HG02588 (cell line): ENCODE measurements around the gene AGPAT3.

Experiments used
- ATAC-seq: cut with Tn5 transposase; IDR thresholded peaks from one replicate; pipeline ENCODE4 v1.9.1; 2021; ENCODE audit warnings: mild to moderate bottlenecking, moderate library complexity; ENCODE audit not compliant: unreplicated experiment

The AGPAT3 gene

GRCh38 chr21:43988506-43989230 is 123.6 kb downstream of the AGPAT3 start:
- no peak for ATAC-seq

DNA sequence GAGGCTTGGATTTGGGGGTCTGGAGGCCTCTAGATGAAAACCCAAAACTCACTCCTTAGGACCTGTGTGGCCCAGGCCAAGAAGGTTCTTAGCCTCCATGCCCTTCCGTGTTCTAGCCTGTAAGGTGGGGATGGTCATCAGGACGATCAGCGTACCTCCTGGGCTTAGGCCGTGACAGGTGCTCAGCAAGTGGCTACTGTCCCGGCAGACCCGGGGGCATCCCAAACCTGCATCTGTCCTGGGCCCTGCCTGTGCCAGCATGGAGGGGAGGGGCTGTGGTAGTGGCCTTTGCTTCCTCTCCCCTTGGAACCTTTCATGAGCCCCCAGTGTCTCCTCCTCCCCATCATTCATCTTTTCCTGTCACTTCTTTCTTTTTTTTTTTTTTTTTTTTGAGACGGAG is 124.4 kb downstream of the AGPAT3 start:
- no peak for ATAC-seq

- no peak for ATAC-seq
These were observed 126.5 kb downstream of the AGPAT3 start for GRCh38 chr21:43991447-43991991.

DNA sequence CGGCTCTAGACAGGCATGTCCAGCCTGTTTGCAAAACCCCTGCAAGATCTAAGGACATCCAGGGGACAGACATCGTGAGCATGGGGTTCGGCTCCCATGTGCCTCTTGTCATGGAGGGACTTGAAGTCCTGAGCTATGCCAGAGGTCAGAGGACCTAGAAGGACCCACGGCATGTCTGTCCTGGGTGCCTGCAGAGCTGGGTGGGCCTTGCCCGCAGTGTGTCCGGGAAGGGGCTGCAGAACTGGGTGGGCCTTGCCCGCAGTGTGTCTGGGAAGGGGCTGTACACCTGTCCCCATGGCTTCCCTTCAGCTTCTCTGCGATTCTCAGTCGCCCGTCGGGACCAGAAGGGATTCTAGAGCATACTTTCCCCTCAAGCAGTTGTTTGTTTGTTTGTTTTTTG is 127.1 kb downstream of the AGPAT3 start:
- ATAC-seq, result no peak

GRCh38 chr21:43993420-43993934 is 128.5 kb downstream of the AGPAT3 start:
- ATAC-seq, result no peak

DNA sequence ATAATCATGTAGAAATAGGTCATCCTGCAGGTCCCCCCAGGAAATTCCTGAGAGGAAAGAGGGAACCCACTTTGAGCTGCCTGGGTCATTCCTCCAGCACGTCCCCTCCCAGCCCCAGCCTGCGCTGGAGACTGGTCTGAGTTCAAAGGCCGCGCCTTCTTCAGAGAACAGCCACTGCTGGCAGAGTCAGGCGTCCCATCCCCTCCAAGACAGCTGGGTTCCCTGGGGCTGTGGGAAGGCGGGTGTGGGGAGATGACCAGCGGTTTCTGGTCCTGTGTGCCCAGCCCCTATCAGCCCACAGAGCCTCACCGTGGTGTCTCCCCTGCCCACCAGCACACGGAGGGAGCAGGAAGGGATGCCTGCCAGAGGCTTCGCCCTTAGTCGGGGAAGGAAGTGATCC is 129.1 kb downstream of the AGPAT3 start:
- no peak for ATAC-seq

- ATAC-seq, result no peak
These were observed 129.6 kb downstream of the AGPAT3 start for GRCh38 chr21:43994646-43995045.

- no peak for ATAC-seq
These were observed 130.6 kb downstream of the AGPAT3 start for GRCh38 chr21:43995521-43996105.

DNA sequence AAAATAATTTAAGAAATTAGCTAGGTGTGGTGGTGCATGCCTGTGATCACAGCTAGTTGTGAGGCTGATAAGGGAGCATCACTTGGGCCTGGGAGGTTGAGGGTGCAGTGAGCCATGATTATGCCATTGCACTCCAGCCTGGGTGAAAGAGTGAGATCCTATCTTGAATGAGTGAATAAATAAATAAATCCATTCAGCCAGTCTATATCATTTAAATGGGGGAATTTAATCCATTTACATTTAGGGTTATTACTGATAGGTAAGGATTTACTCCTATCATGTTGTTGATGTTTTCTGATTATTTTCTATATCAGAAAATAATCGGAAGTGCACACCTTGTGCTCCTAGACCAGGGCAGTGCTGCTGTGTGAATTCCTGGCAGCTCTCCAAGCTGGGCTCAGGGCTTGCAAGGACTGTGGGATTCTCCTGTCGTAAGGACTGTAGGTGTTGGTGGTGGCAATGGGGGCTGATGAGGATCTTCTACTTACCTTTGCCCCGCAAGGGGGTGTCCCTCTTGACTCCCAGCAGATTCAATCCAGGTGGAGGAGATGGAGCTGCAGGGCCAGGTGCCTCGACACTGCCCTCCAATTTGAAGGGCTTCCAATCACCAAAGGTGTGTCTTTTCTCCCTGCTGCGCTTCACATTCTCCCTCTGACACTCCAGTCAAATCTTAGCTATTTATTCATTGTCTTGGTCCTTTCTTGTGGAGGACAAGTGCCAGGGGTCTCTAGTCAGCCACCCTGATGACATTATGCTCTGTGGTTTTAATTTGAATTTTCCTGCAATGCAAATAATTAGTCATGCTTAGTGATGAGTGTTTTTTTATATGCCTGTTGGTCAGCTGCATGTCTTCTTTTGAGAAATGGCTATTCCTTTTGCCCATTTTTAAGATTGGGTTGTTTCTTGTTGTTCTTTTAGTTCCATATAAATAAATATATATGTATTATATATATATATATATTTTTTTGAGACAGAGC is 133.0 kb downstream of the AGPAT3 start:
- ATAC-seq, result no peak

DNA sequence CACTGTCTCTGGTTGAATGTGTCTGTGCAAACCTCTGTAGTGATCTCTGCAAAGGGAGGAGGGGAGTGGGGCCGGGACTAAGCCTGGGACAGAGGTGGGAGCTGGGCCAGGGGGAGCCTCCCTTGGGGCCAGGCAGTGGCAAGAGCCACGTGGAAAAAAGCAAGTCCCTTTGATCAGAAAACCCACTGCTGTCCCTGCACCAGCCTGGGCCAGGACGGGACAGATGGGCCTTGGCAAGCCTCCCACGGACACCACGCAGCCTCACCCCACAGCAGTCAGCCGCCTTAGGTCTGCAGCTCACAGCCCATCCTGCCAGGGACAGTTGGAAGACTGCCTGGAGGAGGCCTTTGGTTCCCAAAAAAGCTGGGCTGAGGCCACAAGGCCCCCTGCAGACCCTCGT is 135.3 kb downstream of the AGPAT3 start:
- no peak for ATAC-seq

GRCh38 chr21:44002511-44002910 is 137.5 kb downstream of the AGPAT3 start:
- ATAC-seq, result no peak

DNA sequence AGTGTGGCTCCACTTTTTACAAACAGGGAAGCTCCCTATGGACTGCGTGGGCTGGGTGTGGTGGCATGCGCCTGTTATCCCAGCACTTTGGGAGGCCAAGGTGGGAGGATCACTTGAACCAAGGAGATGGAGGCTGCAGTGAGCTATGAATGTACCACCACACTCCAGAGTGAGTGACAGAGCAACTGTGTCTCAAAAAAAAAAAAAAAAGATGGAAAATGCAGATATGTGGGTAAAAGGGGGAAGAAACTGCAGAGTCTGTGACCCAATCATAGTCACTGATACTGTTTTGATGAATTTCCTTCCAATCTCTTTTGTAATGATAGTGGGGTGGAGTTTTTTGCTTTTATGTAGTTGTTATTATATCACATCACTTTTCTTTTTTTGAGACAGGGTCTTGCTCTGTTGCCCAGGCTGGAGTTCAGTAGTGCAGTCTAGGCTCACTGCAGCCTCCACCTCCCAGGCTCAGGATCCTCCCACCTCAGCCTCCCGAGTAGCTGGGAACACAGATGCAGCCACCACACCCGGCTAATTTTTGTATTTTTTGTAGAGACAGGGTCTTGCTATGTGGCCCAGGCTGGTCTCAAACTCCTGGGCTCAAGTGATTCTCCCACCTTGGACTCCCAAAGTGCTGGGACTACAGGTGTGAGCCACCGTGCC is 138.4 kb downstream of the AGPAT3 start:
- no peak for ATAC-seq

DNA sequence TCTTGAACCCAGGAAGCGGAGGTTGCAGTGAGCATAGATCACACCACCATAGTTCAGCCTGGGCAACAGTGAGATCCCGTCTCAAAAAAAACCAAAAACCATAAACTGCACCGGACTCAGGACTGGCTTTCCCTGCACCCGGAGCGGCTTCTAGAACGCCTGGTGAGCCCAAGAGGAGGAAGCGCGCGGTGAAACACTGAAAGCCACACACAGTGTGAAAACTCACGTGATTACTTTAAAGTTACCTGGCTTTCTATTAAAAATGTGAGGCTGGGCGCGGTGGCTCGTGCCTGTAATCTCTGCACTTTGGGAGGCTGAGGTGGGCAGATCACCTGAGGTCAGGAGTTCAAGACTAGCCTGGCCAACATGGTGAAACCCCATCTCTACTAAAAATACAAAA is 140.0 kb downstream of the AGPAT3 start:
- no peak for ATAC-seq

- ATAC-seq, result no peak
These were observed 140.6 kb downstream of the AGPAT3 start for GRCh38 chr21:44005593-44005992.

DNA sequence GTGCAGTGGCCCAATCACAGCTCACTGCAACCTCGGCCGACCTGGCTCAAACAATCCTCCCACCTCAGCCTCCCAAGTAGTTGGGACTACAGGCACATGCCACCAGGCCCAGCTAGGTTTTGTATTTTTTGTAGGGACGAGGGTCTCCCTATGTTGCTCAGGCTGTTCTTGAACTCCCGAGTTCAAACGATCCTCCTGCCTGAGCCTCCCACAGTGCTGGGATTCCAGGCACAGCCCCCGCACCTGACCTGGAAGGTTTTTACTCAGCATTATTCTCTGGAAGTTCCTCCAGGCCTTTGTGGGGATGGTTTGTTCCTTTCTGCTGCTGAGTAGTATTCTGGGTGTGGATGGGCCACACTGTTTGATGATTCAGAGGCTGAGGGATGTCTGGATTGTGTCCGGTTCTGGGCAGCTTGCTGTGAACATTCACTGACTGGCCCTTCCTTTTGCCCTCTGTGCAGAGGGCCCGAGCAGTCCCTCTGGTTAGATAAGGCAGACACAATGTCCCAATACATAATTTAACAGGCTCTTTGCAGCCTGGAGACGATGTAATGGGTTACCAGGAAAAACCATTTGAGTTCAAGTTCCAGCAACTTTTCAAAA is 141.1 kb downstream of the AGPAT3 start:
- ATAC-seq, result no peak

- no peak for ATAC-seq
These were observed 141.6 kb downstream of the AGPAT3 start for GRCh38 chr21:44006656-44007055.

DNA sequence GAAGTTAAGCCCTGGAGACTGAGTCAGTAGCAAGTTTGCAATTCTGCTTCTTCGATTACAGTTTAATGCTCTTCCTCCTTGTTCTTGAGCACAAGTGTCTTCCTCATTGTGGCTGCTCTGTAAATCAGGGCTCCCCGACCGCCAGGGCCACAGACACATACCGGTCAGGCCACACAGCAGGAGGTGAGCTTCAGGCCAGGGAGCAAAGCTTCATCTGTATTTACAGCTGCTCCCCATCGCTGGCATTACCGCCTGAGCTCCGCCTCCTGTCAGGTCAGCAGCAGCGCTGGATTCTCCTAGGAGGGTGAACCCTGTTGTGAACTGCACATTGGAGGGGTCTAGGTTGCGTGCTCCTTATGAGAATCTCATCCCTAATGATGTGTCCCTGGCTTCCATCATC is 145.4 kb downstream of the AGPAT3 start:
- no peak for ATAC-seq

- no peak for ATAC-seq
These were observed 146.1 kb downstream of the AGPAT3 start for GRCh38 chr21:44011123-44011522.

- peak; percentile 63 for ATAC-seq
These were observed 146.8 kb downstream of the AGPAT3 start, which contains the start of gene TRAPPC10 for GRCh38 chr21:44011579-44012473. TSS of gene TRAPPC10 (plus strand) at chr21:44012309. CDS start at chr21:44012494, 185 bp downstream.
